Astrocyte (in vitro differentiated cells and primary cell): ENCODE results near the gene ACOD1.

Experiments used
- EZH2 ChIP-seq: IDR thresholded peaks from 2 replicates; pipeline ENCODE4 v1.6.1; 2012; ENCODE audit warnings: mild to moderate bottlenecking, low read length, inconsistent platforms; ENCODE audit not compliant: insufficient read depth
- TF ChIP-seq, protein P1 (sequence below): IDR thresholded peaks from 2 replicates; pipeline ENCODE4 v1.5.1; 2011; ENCODE audit warnings: low read depth, mild to moderate bottlenecking, inconsistent platforms, low read length, moderate library complexity; ENCODE audit not compliant: insufficient read depth

DNA sequence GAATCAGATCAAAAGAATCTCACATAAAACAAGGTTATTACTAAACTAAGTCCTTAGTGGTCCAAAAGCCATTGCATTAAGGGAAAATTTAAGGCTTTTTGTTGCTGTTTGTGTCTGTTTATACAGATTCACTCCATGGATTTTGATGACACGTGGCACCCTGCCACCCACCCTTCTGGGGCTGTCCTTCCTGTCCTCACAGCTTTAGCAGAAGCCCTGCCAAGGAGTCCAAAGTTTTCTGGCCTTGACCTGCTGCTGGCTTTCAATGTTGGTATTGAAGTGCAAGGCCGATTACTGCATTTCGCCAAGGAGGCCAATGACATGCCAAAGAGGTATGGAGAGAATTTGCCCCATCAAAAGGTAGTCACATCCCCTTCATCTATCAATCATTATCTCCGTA lies 6.9 kb downstream of the ACOD1 start:
- TF ChIP-seq, protein P1, sequence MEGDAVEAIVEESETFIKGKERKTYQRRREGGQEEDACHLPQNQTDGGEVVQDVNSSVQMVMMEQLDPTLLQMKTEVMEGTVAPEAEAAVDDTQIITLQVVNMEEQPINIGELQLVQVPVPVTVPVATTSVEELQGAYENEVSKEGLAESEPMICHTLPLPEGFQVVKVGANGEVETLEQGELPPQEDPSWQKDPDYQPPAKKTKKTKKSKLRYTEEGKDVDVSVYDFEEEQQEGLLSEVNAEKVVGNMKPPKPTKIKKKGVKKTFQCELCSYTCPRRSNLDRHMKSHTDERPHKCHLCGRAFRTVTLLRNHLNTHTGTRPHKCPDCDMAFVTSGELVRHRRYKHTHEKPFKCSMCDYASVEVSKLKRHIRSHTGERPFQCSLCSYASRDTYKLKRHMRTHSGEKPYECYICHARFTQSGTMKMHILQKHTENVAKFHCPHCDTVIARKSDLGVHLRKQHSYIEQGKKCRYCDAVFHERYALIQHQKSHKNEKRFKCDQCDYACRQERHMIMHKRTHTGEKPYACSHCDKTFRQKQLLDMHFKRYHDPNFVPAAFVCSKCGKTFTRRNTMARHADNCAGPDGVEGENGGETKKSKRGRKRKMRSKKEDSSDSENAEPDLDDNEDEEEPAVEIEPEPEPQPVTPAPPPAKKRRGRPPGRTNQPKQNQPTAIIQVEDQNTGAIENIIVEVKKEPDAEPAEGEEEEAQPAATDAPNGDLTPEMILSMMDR = no peak
- TF ChIP-seq EZH2 = no peak
